Heart left ventricle (tissue), 16 donors: ENCODE measurements around the gene TIGD7. TPM values are rescaled to one million over a fixed set of nuclear protein-coding genes. Genes with fewer than 3 reads are reported as not detected.

Experiments
- ATAC-seq, 4 donors: fragments of 200-7000 bp; cut with Tn5 transposase; one replicate each; pipeline ENCODE4 v1.9.1; 2020 to 2022; ENCODE audit warnings: moderate library complexity in 4 of 4, mild to moderate bottlenecking in 3 of 4, moderate number of reproducible peaks in 1 of 4
- DNase-seq, 5 donors: peaks; one replicate each; pipeline ENCODE4 v3.0.0-alpha.2; 2020
- H3K27ac ChIP-seq, 12 donors: fragments of 200-600 bp; sonication (generic) in 4 of 12; one replicate each; pipeline versions ENCODE4 v1.5.0 to v1.8.0; 2016 to 2022; ENCODE audit warnings: mild to moderate bottlenecking in 2 of 12
- H3K27me3 ChIP-seq, 9 donors: fragments of 200-600 bp; sonication (generic) in 2 of 9; one replicate each; pipeline versions ENCODE4 v1.5.1 to v1.8.0; 2016 to 2022; ENCODE audit warnings: mild to moderate bottlenecking in 3 of 9
- H3K36me3 ChIP-seq, 9 donors: fragments of 200-600 bp; sonication (generic) in 2 of 9; one replicate each; pipeline versions ENCODE4 v1.5.0 to v1.8.0; 2018 to 2022; ENCODE audit warnings: mild to moderate bottlenecking in 2 of 9
- H3K4me1 ChIP-seq, 12 donors: fragments of 200-600 bp; sonication (generic) in 4 of 12; one replicate each; pipeline versions ENCODE4 v1.5.0 to v1.8.0; 2016 to 2022; ENCODE audit warnings: mild to moderate bottlenecking in 3 of 12
- H3K4me3 ChIP-seq, 12 donors: fragments of 200-600 bp; sonication (generic) in 4 of 12; one replicate each; pipeline versions ENCODE4 v1.5.0 to v1.8.0; 2017 to 2022; ENCODE audit warnings: mild to moderate bottlenecking in 9 of 12, moderate library complexity in 4 of 12
- H3K9me3 ChIP-seq, 12 donors: fragments of 200-600 bp; sonication (generic) in 4 of 12; one replicate each; pipeline versions ENCODE4 v1.5.0 to v1.8.0; 2016 to 2022; ENCODE audit warnings: mild to moderate bottlenecking in 1 of 12
- CTCF ChIP-seq, 12 donors: fragments of 200-600 bp; sonication (generic) in 4 of 12; IDR thresholded peaks; one replicate each; pipeline versions ENCODE4 v1.5.0 to v1.8.0; 2018 to 2022; ENCODE audit warnings: antibody characterized with exemption in 12 of 12, mild to moderate bottlenecking in 5 of 12
- POLR2A ChIP-seq, 2 donors: fragments of 450-650 bp; IDR thresholded peaks; one replicate each; pipeline ENCODE4 v1.6.1; 2017; ENCODE audit warnings: antibody characterized with exemption in 2 of 2, mild to moderate bottlenecking in 2 of 2, moderate library complexity in 2 of 2
- WGBS, 4 donors: extraction: QIAGEN DNeasy Blood & Tissue Kit in 2 of 4; methylation state at CpG; one replicate each; pipeline versions ENCODE4 v1.1.5 to v1.1.7; 2013 to 2018; 5-methylcytosine and 5-hydroxymethylcytosine counted together
- intact Hi-C, 10 donors: fragments of 100-400 bp; cut with DNase I; formaldehyde crosslinking; loops; one replicate each; pipeline versions ENCODE4 v1.11.1 to v1.14.2; 2022
- polyA plus RNA-seq, 2 donors: library from polyadenylated mRNA; stranded (reverse); fragments of 200-250 nt; gene quantifications; one replicate each; pipeline ENCODE4 v1.2.3, GENCODE V29; 2013
- total RNA-seq, 9 donors: library from RNA; depleted of rRNA in 2 of 9; stranded (reverse); fragments of >200 nt in 2 of 9; fragmentation: NEBNext Ultra II Directional in 3 of 9; extraction: Animal tissue kit (Norgen Biotek cat#: 25700) in 3 of 9; gene quantifications; one replicate each; pipeline versions ENCODE4 v1.1.0 to v1.2.4, GENCODE V29; 2016 to 2023
- donor health status: ischemic (EF 13 %, LVEDD 7.1; RV severe dilation, severe dysfunction).
- donor health status: healthy with polysubstance abuse.
- donor health status: DM: no; HTN: yes; CAD: no.
- donor health status: DM: no; HTN: no; CAD: no.
- donor health status: ischemic (EF 25% LVEDD 6.9; RV normal size, moderate dysfunction).
- donor health status: ischemic (EF 25% LVEDD 5.7; RV mildly dilated, moderate dysfunction).
- donor health status: healthy.
- donor health status: DM: yes; HTN: yes; CAD: no.
- donor health status: ischemic (EF 35%, LVEDD 5.7; RV mildly dilated, moderate dysfunction).
- donor health status: nonischemic (EF 11% LVEDD 7.7; RV severe dilation, severe dysfunction).
- donor health status: DM: yes; HTN: yes; CAD: no.
- donor health status: PGD.
- donor health status: ischemic (EF 29% LVEDD 5.4; RV normal size, mild dysfunction).
- donor health status: nonischemic (EF 23%, LVEDD 6.1; RV moderate dilation, normal function).

The TIGD7 gene
- total and polyA plus RNA-seq, 11 donors = 2.9 to 10.4 (median 7.4) TPM

- ATAC-seq (no peak), DNase-seq (no peak)
- Histone ChIP-seq H3K4me1 (peaks cover 0 to 25% (median 18%) of the 10 kb centered on the region in 12 donors), H3K27me3 (no peaks in the 10 kb centered on the region), H3K27ac (peak overlapping the region in 11 of 12 donors; percentile 88 to 98 (median 95)), H3K4me3 (peak overlapping the region; percentile 52 to 92 (median 73)), H3K9me3 (peaks cover 0 to 92% (median 59%) of the 10 kb centered on the region in 12 donors), H3K36me3 (peaks cover 0 to 68% (median 19%) of the 10 kb centered on the region in 9 donors)
- TF ChIP-seq POLR2A (IDR thresholded peaks at IDR 0.05) (no peak), CTCF (IDR thresholded peaks at IDR 0.05) (no peak)
- WGBS, 4 donors = 55 to 79% (median 56%) methylated on average over 9 to 11 of the region's 11 CpGs
- intact Hi-C loops = loop anchor here in 6 of 10 donors (5.0 to 10.0 kb wide), 8 partner anchors 39 to 199 kb away; partner anchors contain the start of genes CLUAP1 (in 2 of the 6), ZNF174 (in 1 of the 6) and ZSCAN32 (in 1 of the 6)
These were observed 848 bp upstream of the TIGD7 start for GRCh38 chr16:3306078-3306477.

- no peak for DNase-seq
- peaks cover 0 to 25% (median 18%) of the 10 kb centered on the region in 12 donors for H3K4me1 ChIP-seq
- intact Hi-C loops = loop anchor here in 6 of 10 donors (2.0 to 10.0 kb wide), 6 partner anchors 22 to 200 kb away; partner anchors contain the start of genes CLUAP1 (in 2 of the 6) and ZNF263 (in 1 of the 6)
- no peak for ATAC-seq
- peak overlapping the region; percentile 52 to 92 (median 73) for H3K4me3 ChIP-seq
- H3K27me3 ChIP-seq = no peaks in the 10 kb centered on the region
- peak overlapping the region in 11 of 12 donors; percentile 88 to 98 (median 95) for H3K27ac ChIP-seq
- no peak for TF ChIP-seq CTCF (IDR thresholded peaks at IDR 0.05)
- TF ChIP-seq POLR2A (IDR thresholded peaks at IDR 0.05) = no peak
- WGBS, 4 donors = 63 to 70% (median 67%) methylated on average over 4 of the region's 4 CpGs
- peaks cover 0 to 92% (median 65%) of the 10 kb centered on the region in 12 donors for H3K9me3 ChIP-seq
- peaks cover 0 to 70% (median 22%) of the 10 kb centered on the region in 9 donors for H3K36me3 ChIP-seq
These were observed 860 bp downstream of the TIGD7 start for GRCh38 chr16:3304370-3304769.

GRCh38 chr16:3295783-3296182 is 9.4 kb downstream of the TIGD7 start:
- TF ChIP-seq CTCF (IDR thresholded peaks at IDR 0.05) (no peak), POLR2A (IDR thresholded peaks at IDR 0.05) (no peak)
- no peaks in the 10 kb centered on the region for H3K4me1 ChIP-seq
- no peak overlapping the region for H3K27ac ChIP-seq
- ATAC-seq = peak in 2 of 4 donors; percentile 13 to 31
- DNase-seq = no peak
- peaks cover 0 to 52% (median 27%) of the 10 kb centered on the region in 9 donors for H3K36me3 ChIP-seq
- peaks cover 0 to 100% (median 72%) of the 10 kb centered on the region in 12 donors for H3K9me3 ChIP-seq
- no peak overlapping the region for H3K4me3 ChIP-seq
- intact Hi-C loops = loop anchor here in 1 of 10 donors (10.0 kb wide), 1 partner anchor 199 kb away; the partner anchor contains the start of gene C16orf90
- H3K27me3 ChIP-seq = no peaks in the 10 kb centered on the region
- WGBS, 4 donors = 64 to 82% (median 74%) methylated on average over 13 of the region's 13 CpGs

- Histone ChIP-seq H3K9me3 (peaks cover 0 to 100% (median 72%) of the 10 kb centered on the region in 12 donors), H3K27me3 (no peaks in the 10 kb centered on the region), H3K4me1 (no peaks in the 10 kb centered on the region), H3K27ac (no peak overlapping the region), H3K4me3 (no peak overlapping the region), H3K36me3 (peaks cover 5 to 53% (median 32%) of the 10 kb centered on the region in 9 donors)
- 35 to 50% (median 39%) methylated on average over 36 to 45 of the region's 45 CpGs for WGBS, 4 donors
- no peak for TF ChIP-seq CTCF (IDR thresholded peaks at IDR 0.05)
- no peak for TF ChIP-seq POLR2A (IDR thresholded peaks at IDR 0.05)
- DNase-seq (peak in 1 of 5 donors; percentile 23), ATAC-seq (peak in 2 of 4 donors; percentile 55)
- intact Hi-C loops = loop anchor here in 1 of 10 donors (10.0 kb wide), 1 partner anchor 200 kb away; the partner anchor contains the start of gene C16orf90
These were observed 10.0 kb downstream of the TIGD7 start for GRCh38 chr16:3295209-3295608.
